Upper lobe of right lung (tissue), 1 donor: ENCODE results near the gene GALNTL6. TPM values are rescaled to one million over a fixed set of nuclear protein-coding genes. Genes with fewer than 3 reads are reported as not detected.
A peak's percentile ranks its signal among the peaks of the same experiment; 100 is the strongest.

ENCODE experiments used
- ATAC-seq: fragments of 200-7000 bp; cut with Tn5 transposase; one replicate; pipeline ENCODE4 v1.9.1; 2020; ENCODE audit warnings: mild to moderate bottlenecking, moderate library complexity
- DNase-seq: peaks from one replicate; pipeline ENCODE4 v3.0.0-alpha.2; 2020
- H3K27ac ChIP-seq: fragments of 200-600 bp; one replicate; pipeline ENCODE4 v1.8.0; 2022
- H3K27me3 ChIP-seq: fragments of 200-600 bp; one replicate; pipeline ENCODE4 v1.8.0; 2022; ENCODE audit warnings: mild to moderate bottlenecking
- H3K36me3 ChIP-seq: fragments of 200-600 bp; one replicate; pipeline ENCODE4 v1.8.0; 2022
- H3K4me1 ChIP-seq: fragments of 200-600 bp; one replicate; pipeline ENCODE4 v1.8.0; 2022
- H3K4me3 ChIP-seq: fragments of 200-600 bp; one replicate; pipeline ENCODE4 v1.8.0; 2022; ENCODE audit warnings: mild to moderate bottlenecking
- H3K9me3 ChIP-seq: fragments of 200-600 bp; one replicate; pipeline ENCODE4 v1.8.0; 2022
- intact Hi-C: fragments of 100-400 bp; cut with DNase I; formaldehyde crosslinking; loops from one replicate; pipeline ENCODE4 v1.11.0; 2022
- total RNA-seq: library from RNA; stranded (reverse); fragmentation: NEBNext Ultra II Directional; extraction: Animal tissue kit (Norgen Biotek cat#: 25700); gene quantifications from one replicate; pipeline ENCODE4 v1.2.1, GENCODE V29; 2021
- TF ChIP-seq, protein P1 (sequence below): fragments of 200-600 bp; IDR thresholded peaks from one replicate; pipeline ENCODE4 v1.8.0; 2022; ENCODE audit warnings: antibody characterized with exemption
- donor health status: DM: no; HTN: yes; CAD: no; lungs with severe emphysema.

GALNTL6 gene
- total RNA-seq, 1 donor from 2014 or later: 0.20 TPM

- DNase-seq (no peak), ATAC-seq (no peak)
- Histone ChIP-seq H3K4me1 (no peaks in the 10 kb centered on the region), H3K9me3 (no peaks in the 10 kb centered on the region), H3K4me3 (no peak overlapping the region), H3K27ac (no peak overlapping the region), H3K27me3 (no peaks in the 10 kb centered on the region), H3K36me3 (no peaks in the 10 kb centered on the region)
- intact Hi-C loops: no loop called here
- TF ChIP-seq, protein P1, sequence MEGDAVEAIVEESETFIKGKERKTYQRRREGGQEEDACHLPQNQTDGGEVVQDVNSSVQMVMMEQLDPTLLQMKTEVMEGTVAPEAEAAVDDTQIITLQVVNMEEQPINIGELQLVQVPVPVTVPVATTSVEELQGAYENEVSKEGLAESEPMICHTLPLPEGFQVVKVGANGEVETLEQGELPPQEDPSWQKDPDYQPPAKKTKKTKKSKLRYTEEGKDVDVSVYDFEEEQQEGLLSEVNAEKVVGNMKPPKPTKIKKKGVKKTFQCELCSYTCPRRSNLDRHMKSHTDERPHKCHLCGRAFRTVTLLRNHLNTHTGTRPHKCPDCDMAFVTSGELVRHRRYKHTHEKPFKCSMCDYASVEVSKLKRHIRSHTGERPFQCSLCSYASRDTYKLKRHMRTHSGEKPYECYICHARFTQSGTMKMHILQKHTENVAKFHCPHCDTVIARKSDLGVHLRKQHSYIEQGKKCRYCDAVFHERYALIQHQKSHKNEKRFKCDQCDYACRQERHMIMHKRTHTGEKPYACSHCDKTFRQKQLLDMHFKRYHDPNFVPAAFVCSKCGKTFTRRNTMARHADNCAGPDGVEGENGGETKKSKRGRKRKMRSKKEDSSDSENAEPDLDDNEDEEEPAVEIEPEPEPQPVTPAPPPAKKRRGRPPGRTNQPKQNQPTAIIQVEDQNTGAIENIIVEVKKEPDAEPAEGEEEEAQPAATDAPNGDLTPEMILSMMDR: no peak
Measured at GRCh38 chr4:173046818-173047217, 1233.6 kb downstream of the GALNTL6 start.

- no peak for ATAC-seq
- intact Hi-C loops: no loop called here
- no peaks in the 10 kb centered on the region for H3K9me3 ChIP-seq
Measured at GRCh38 chr4:173051232-173051631, 1238.0 kb downstream of the GALNTL6 start.

GRCh38 chr4:173051716-173052115 lies 1238.5 kb downstream of the GALNTL6 start:
- intact Hi-C loops: no loop called here
- Histone ChIP-seq H3K4me3 (peak overlapping the region; percentile 12), H3K27me3 (no peaks in the 10 kb centered on the region), H3K9me3 (no peaks in the 10 kb centered on the region), H3K36me3 (no peaks in the 10 kb centered on the region), H3K27ac (no peak overlapping the region), H3K4me1 (no peaks in the 10 kb centered on the region)
- ATAC-seq: no peak
- TF ChIP-seq, protein P1: no peak
- no peak for DNase-seq

More at GRCh38 chr4:173051232-173051631, 1238.0 kb downstream of the GALNTL6 start:
- Histone ChIP-seq H3K27me3 (no peaks in the 10 kb centered on the region), H3K36me3 (no peaks in the 10 kb centered on the region), H3K4me1 (no peaks in the 10 kb centered on the region), H3K27ac (no peak overlapping the region), H3K4me3 (peak overlapping the region; percentile 12)
- no peak for DNase-seq
- TF ChIP-seq, protein P1: no peak

- intact Hi-C loops: no loop called here
- H3K27me3 ChIP-seq: no peaks in the 10 kb centered on the region
- DNase-seq: no peak
- no peak overlapping the region for H3K27ac ChIP-seq
- no peak for ATAC-seq
- no peaks in the 10 kb centered on the region for H3K4me1 ChIP-seq
- no peaks in the 10 kb centered on the region for H3K36me3 ChIP-seq
- TF ChIP-seq, protein P1: no peak
- no peaks in the 10 kb centered on the region for H3K9me3 ChIP-seq
- H3K4me3 ChIP-seq: no peak overlapping the region
Measured at GRCh38 chr4:173052439-173052838, 1239.2 kb downstream of the GALNTL6 start.

DNA sequence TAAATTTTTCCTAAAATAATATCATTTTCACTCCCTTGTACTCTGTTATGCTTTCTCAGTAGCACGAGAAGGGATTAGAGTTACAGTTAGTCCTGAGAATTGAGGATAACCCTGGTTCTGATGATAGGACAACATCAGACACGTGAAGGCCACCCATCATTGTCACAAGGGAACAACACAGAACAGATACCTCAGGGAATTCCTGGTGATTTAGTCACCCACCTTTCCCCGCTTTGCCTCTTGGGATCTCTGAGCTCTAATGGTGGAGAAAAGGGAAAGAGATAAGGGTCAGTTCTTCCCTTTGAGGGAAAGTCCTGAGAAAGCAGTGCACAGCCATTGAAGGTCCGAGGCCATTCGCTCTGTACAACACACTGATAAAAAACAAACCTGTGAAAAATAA lies 1243.1 kb downstream of the GALNTL6 start:
- Histone ChIP-seq H3K27ac (no peak overlapping the region), H3K9me3 (no peaks in the 10 kb centered on the region), H3K27me3 (no peaks in the 10 kb centered on the region), H3K4me1 (no peaks in the 10 kb centered on the region), H3K36me3 (no peaks in the 10 kb centered on the region), H3K4me3 (no peak overlapping the region)
- ATAC-seq (no peak), DNase-seq (no peak)
- intact Hi-C loops: no loop called here
- TF ChIP-seq, protein P1: no peak

- no peaks in the 10 kb centered on the region for H3K36me3 ChIP-seq
- H3K4me1 ChIP-seq: no peaks in the 10 kb centered on the region
- TF ChIP-seq, protein P1: no peak
- H3K27ac ChIP-seq: no peak overlapping the region
- no peak for DNase-seq
- no peaks in the 10 kb centered on the region for H3K9me3 ChIP-seq
- no peaks in the 10 kb centered on the region for H3K27me3 ChIP-seq
- no peak for ATAC-seq
- intact Hi-C loops: no loop called here
- H3K4me3 ChIP-seq: no peak overlapping the region
Measured at GRCh38 chr4:173056710-173057109, 1243.5 kb downstream of the GALNTL6 start.
